Endodermal cell (in vitro differentiated cells): Measurements from ENCODE around the gene AZI2. TPM values are rescaled to one million over a fixed set of nuclear protein-coding genes. Genes with fewer than 3 reads are reported as not detected.

ENCODE experiments used
- DNase-seq: peaks from one replicate; pipeline ENCODE4 v3.0.0-alpha.2; 2017
- H3K27ac ChIP-seq: 2 replicates; pipeline ENCODE4 v1.5.1; 2013; ENCODE audit warnings: mild to moderate bottlenecking, low read depth, low read length, moderate library complexity
- H3K27me3 ChIP-seq: 2 replicates; pipeline ENCODE4 v1.6.1; 2013; ENCODE audit warnings: mild to moderate bottlenecking, low read length, moderate library complexity; ENCODE audit not compliant: insufficient read depth, control insufficient read depth, poor library complexity, severe bottlenecking
- H3K36me3 ChIP-seq: 2 replicates; pipeline ENCODE4 v1.7.0; 2013; ENCODE audit warnings: mild to moderate bottlenecking, low read length, moderate library complexity; ENCODE audit not compliant: control insufficient read depth, insufficient read depth
- H3K4me1 ChIP-seq: one replicate; pipeline ENCODE4 v1.7.0; 2013; ENCODE audit warnings: low read length; ENCODE audit not compliant: control insufficient read depth, insufficient read depth
- H3K4me3 ChIP-seq: 2 replicates; pipeline ENCODE4 v1.5.1; 2013; ENCODE audit warnings: mild to moderate bottlenecking, low read length, moderate library complexity
- H3K9ac ChIP-seq: 2 replicates; pipeline ENCODE4 v1.6.1; 2013; ENCODE audit warnings: mild to moderate bottlenecking, low read length, moderate library complexity; ENCODE audit not compliant: poor library complexity, severe bottlenecking; ENCODE audit errors: extremely low read depth
- H3K9me3 ChIP-seq: 2 replicates; pipeline ENCODE4 v1.6.1; 2013; ENCODE audit warnings: mild to moderate bottlenecking, low read length, moderate library complexity; ENCODE audit not compliant: control insufficient read depth
- H3K27ac Mint-ChIP-seq: 2 replicates; pipeline ENCODE4 v1.8.0; 2020; ENCODE audit warnings: mixed read lengths
- H3K27me3 Mint-ChIP-seq: 2 replicates; pipeline ENCODE4 v1.8.0; 2021; ENCODE audit warnings: mild to moderate bottlenecking, mixed read lengths; ENCODE audit not compliant: insufficient read depth
- H3K36me3 Mint-ChIP-seq: 2 replicates; pipeline ENCODE4 v1.8.0; 2020; ENCODE audit warnings: low read depth, mixed read lengths
- H3K4me1 Mint-ChIP-seq: 2 replicates; pipeline ENCODE4 v1.8.0; 2020; ENCODE audit warnings: mixed read lengths
- H3K4me3 Mint-ChIP-seq: 2 replicates; pipeline ENCODE4 v1.8.0; 2020; ENCODE audit warnings: mild to moderate bottlenecking, moderate library complexity, mixed read lengths
- H3K9me3 Mint-ChIP-seq: 2 replicates; pipeline ENCODE4 v1.8.0; 2020; ENCODE audit warnings: mild to moderate bottlenecking, mixed read lengths
- WGBS, 2 experiments: methylation state at CpG; one replicate each; pipeline versions ENCODE4 v1.1.5 to v1.1.7; 2013; ENCODE audit warnings: missing lambda C conversion rate in 2 of 2, mixed read lengths in 1 of 2; ENCODE audit not compliant: insufficient coverage in 1 of 2, insufficient read length in 1 of 2; 5-methylcytosine and 5-hydroxymethylcytosine counted together
- total RNA-seq, 2 donors: library from RNA; stranded (reverse); fragmentation: NEBNext Ultra II Directional in 1 of 2; extraction: Animal tissue kit (Norgen Biotek cat#: 25700) in 1 of 2; gene quantifications; 2 replicates in 1 of 2; 3 replicates in 1 of 2; pipeline ENCODE4 v1.2.1, GENCODE V29; 2021
- TF ChIP-seq, protein P1 (sequence below): fragments of 200-600 bp; sonication (generic); conservative IDR thresholded peaks from 2 replicates; pipeline ENCODE4 v1.5.0; 2021; ENCODE audit warnings: antibody characterized with exemption, mild to moderate bottlenecking

The AZI2 gene
- total RNA-seq, 2 donors from 2014 or later: 51.9 to 54.9 TPM

DNA sequence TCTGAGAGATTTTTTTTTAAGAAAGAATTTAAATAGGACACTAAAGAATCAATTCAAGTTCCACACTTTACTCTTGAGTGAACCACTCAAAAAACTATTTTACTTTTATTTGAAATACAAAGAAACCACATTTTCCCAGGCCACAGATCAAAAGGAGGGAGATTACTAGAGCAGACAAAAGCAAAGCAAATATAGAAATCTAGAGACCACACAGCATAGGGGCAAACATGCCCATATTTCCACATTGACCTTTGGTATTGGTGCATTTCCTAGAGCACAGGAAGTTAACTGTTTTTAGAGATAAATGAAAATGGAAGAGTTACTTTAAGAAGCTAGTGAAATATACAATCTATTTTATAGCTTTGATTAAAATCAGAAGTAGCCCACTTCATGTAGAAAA, 27.6 kb downstream of the AZI2 start:
- Histone ChIP-seq H3K27me3 (no peaks in the 10 kb centered on the region), H3K9ac (no peak overlapping the region), H3K4me1 (no peaks in the 10 kb centered on the region), H3K27ac (no peak overlapping the region), H3K9me3 (no peaks in the 10 kb centered on the region), H3K36me3 (peaks cover 56% of the 10 kb centered on the region), H3K4me3 (no peak overlapping the region)
- Mint-ChIP-seq H3K27ac (no peak overlapping the region), H3K36me3 (peaks cover 13% of the 10 kb centered on the region), H3K4me1 (peaks cover 5% of the 10 kb centered on the region), H3K27me3 (no peaks in the 10 kb centered on the region), H3K9me3 (no peaks in the 10 kb centered on the region), H3K4me3 (no peak overlapping the region)
- TF ChIP-seq, protein P1, sequence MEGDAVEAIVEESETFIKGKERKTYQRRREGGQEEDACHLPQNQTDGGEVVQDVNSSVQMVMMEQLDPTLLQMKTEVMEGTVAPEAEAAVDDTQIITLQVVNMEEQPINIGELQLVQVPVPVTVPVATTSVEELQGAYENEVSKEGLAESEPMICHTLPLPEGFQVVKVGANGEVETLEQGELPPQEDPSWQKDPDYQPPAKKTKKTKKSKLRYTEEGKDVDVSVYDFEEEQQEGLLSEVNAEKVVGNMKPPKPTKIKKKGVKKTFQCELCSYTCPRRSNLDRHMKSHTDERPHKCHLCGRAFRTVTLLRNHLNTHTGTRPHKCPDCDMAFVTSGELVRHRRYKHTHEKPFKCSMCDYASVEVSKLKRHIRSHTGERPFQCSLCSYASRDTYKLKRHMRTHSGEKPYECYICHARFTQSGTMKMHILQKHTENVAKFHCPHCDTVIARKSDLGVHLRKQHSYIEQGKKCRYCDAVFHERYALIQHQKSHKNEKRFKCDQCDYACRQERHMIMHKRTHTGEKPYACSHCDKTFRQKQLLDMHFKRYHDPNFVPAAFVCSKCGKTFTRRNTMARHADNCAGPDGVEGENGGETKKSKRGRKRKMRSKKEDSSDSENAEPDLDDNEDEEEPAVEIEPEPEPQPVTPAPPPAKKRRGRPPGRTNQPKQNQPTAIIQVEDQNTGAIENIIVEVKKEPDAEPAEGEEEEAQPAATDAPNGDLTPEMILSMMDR: no peak
- DNase-seq: no peak

DNA sequence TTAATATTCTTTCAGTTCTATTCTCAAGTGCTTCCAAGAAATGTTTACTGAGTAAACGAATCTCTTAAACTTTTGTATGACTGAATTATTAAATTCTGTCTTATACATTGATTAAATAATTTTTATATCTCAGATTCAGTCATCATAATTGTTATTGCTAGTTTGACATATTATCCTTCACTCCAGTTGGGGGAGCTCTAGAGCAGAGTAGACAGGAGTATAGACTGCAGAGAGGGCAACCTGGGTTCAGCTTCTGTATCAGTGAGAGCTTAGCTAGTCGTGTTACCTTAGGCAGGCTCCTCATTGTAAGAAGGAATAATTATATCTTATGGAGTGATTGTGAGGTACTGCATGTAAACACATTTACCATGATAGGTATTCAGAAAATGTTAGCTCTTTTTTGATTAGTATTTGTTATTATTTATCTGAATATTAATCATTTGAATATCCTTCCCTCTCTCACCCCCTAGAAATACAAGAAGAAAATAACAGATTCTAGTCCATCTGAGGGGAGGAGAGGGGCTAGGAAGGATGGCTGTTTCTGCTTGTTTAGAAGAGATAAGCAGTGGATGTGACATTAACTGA, 31.1 kb downstream of the AZI2 start:
- H3K4me1 Mint-ChIP-seq: peaks cover 5% of the 10 kb centered on the region
- H3K9me3 ChIP-seq: no peaks in the 10 kb centered on the region
- H3K4me3 ChIP-seq: no peak overlapping the region
- H3K9ac ChIP-seq: no peak overlapping the region
- H3K27ac ChIP-seq: no peak overlapping the region
- TF ChIP-seq, protein P1: peak; percentile 85
- no peaks in the 10 kb centered on the region for H3K27me3 Mint-ChIP-seq
- H3K4me1 ChIP-seq: no peaks in the 10 kb centered on the region
- H3K4me3 Mint-ChIP-seq: no peak overlapping the region
- H3K36me3 ChIP-seq: peaks cover 25% of the 10 kb centered on the region
- 47% methylated on average over 2 of the region's 2 CpGs; no CpG with 5 or more reads in 1 of the 2 experiments for WGBS, 2 experiments
- no peaks in the 10 kb centered on the region for H3K9me3 Mint-ChIP-seq
- H3K27ac Mint-ChIP-seq: no peak overlapping the region
- no peaks in the 10 kb centered on the region for H3K27me3 ChIP-seq
- H3K36me3 Mint-ChIP-seq: peaks cover 8% of the 10 kb centered on the region
- DNase-seq: no peak

DNA sequence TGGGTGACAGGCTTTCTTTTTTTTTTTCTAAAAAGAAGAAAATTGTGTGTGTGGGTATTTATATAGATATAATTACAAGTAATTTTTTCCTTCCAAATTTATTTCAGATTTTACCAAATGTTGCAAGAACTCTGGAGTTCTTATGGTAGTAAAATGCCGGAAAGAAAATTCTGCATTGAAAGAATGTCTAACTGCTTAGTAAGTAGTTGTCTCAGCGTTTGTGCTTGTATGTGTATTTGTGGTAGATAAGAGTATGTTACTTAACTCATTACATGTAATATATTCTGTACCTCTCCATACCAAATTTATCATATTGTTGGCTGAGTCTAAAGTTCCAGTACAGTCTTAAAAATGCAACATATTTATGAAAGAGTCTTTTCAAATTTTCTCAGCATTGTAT, 32.4 kb downstream of the AZI2 start:
- Mint-ChIP-seq H3K4me1 (peaks cover 7% of the 10 kb centered on the region), H3K27me3 (no peaks in the 10 kb centered on the region), H3K27ac (no peak overlapping the region), H3K4me3 (no peak overlapping the region), H3K9me3 (no peaks in the 10 kb centered on the region), H3K36me3 (peaks cover 8% of the 10 kb centered on the region)
- TF ChIP-seq, protein P1: no peak
- no peaks in the 10 kb centered on the region for H3K27me3 ChIP-seq
- no peak for DNase-seq
- H3K4me1 ChIP-seq: no peaks in the 10 kb centered on the region
- no peak overlapping the region for H3K9ac ChIP-seq
- no peak overlapping the region for H3K27ac ChIP-seq
- 92% methylated on average over 2 of the region's 2 CpGs; no CpG with 5 or more reads in 1 of the 2 experiments for WGBS, 2 experiments
- no peaks in the 10 kb centered on the region for H3K9me3 ChIP-seq
- peaks cover 18% of the 10 kb centered on the region for H3K36me3 ChIP-seq
- no peak overlapping the region for H3K4me3 ChIP-seq
